ENCODE measurements around the gene ANLN. TPM values are rescaled to one million over a fixed set of nuclear protein-coding genes. Genes with fewer than 3 reads are reported as not detected.
"Not testable (repeated sequence)": the region's sequence is repeated elsewhere in the genome, so short reads cannot be mapped to it uniquely, and the experiment has no call there.

The ANLN gene
- total and polyA plus RNA-seq, 8 donors, result 0.02 to 2.3 (median 0.43) TPM

- 82 to 83% methylated on average over 12 of the region's 12 CpGs for WGBS, 2 donors
- ATAC-seq (no peak), FAIRE-seq (no peak), DNase-seq (no peak)
- Histone ChIP-seq H3K4me3 (no peak overlapping the region), H3K36me3 (no peaks in the 10 kb centered on the region), H3K4me1 (no peaks in the 10 kb centered on the region), H3K27me3 (no peaks in the 10 kb centered on the region), H3K9me3 (no peaks in the 10 kb centered on the region), H3K27ac (no peak overlapping the region)
- intact Hi-C loops (cut with DNase I), result no loop called here
- TF ChIP-seq, protein P1, sequence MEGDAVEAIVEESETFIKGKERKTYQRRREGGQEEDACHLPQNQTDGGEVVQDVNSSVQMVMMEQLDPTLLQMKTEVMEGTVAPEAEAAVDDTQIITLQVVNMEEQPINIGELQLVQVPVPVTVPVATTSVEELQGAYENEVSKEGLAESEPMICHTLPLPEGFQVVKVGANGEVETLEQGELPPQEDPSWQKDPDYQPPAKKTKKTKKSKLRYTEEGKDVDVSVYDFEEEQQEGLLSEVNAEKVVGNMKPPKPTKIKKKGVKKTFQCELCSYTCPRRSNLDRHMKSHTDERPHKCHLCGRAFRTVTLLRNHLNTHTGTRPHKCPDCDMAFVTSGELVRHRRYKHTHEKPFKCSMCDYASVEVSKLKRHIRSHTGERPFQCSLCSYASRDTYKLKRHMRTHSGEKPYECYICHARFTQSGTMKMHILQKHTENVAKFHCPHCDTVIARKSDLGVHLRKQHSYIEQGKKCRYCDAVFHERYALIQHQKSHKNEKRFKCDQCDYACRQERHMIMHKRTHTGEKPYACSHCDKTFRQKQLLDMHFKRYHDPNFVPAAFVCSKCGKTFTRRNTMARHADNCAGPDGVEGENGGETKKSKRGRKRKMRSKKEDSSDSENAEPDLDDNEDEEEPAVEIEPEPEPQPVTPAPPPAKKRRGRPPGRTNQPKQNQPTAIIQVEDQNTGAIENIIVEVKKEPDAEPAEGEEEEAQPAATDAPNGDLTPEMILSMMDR (IDR thresholded peaks at IDR 0.05), result no peak
Measured at GRCh38 chr7:36459236-36459960, 69.7 kb downstream of the ANLN start.

DNA sequence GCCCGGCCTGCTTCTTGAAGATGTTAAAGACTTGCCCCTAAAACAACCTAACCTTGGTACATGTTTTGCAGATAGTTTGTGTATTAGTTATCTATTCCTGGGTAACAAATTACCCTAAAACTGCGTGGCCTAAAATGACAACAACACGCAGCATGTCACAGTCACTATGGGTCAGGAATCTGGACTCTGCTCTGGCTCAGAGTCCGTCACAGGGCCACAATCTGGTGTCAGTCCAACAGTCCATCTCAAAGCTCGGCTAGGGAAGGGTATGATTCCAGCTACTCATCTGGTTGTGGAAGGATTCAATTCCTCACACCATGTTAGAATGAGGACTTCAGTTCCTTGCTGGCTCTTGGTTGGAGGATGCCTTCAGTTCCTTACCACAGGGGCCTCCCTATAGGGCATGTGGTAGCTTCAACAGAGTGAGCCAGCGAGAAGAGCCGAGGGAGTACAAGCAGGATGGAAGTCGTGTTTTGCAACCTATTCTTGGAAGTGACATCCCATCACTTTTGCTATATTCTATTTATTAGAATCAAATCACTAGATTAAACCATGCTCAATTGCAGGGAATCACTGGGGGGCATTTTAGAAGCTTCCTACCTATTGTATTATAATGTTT lies 71.3 kb downstream of the ANLN start:
- 91 to 92% methylated on average over 8 of the region's 8 CpGs for WGBS, 2 donors
- DNase-seq, result no peak
- H3K4me1 ChIP-seq, result no peaks in the 10 kb centered on the region
- ATAC-seq, result no peak
- intact Hi-C loops (cut with DNase I), result no loop called here
- H3K4me3 ChIP-seq, result no peak overlapping the region
- TF ChIP-seq, protein P1 (IDR thresholded peaks at IDR 0.05), result no peak
- H3K27ac ChIP-seq, result no peak overlapping the region
- no peaks in the 10 kb centered on the region for H3K36me3 ChIP-seq
- no peaks in the 10 kb centered on the region for H3K9me3 ChIP-seq
- no peak for FAIRE-seq
- H3K27me3 ChIP-seq, result no peaks in the 10 kb centered on the region

GRCh38 chr7:36462551-36463137 lies 73.0 kb downstream of the ANLN start:
- TF ChIP-seq, protein P1 (IDR thresholded peaks at IDR 0.05), result no peak
- no peaks in the 10 kb centered on the region for H3K9me3 ChIP-seq
- DNase-seq, result no peak
- H3K27me3 ChIP-seq, result no peaks in the 10 kb centered on the region
- 92 to 99% methylated on average over 6 of the region's 6 CpGs for WGBS, 2 donors
- H3K36me3 ChIP-seq, result no peaks in the 10 kb centered on the region
- H3K27ac ChIP-seq, result no peak overlapping the region
- H3K4me1 ChIP-seq, result no peaks in the 10 kb centered on the region
- intact Hi-C loops (cut with DNase I), result no loop called here
- FAIRE-seq, result no peak
- ATAC-seq, result no peak
- no peak overlapping the region for H3K4me3 ChIP-seq

- no peak for FAIRE-seq
- 79 to 98% methylated on average over 3 of the region's 3 CpGs for WGBS, 2 donors
Measured at GRCh38 chr7:36464271-36464670, 74.6 kb downstream of the ANLN start.

DNA sequence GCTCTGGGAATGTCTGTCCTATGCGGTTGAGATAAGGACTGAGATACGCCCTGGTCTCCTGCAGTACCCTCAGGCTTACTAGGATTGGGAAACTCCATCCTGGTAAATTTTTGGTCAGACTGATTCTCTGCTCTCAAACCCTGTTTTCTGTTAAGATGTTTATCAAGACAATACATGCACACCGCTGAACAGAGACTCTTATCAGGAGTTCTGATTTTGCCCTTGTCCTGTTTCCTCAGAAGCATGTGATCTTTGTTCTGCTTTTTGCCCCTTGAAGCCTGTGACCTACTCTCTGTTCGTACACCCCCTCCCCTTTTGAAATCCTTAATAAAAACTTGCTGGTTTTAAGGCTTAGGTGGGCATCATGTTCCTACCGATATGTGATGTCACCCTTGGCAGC lies 76.3 kb downstream of the ANLN start:
- H3K36me3 ChIP-seq; H3K4me1 ChIP-seq; H3K9me3 ChIP-seq; H3K27ac ChIP-seq; FAIRE-seq; intact Hi-C loops (cut with DNase I); H3K27me3 ChIP-seq; H3K4me3 ChIP-seq; DNase-seq; ATAC-seq: not testable (repeated sequence)
- WGBS, 2 donors, result 90 to 91% methylated on average over 5 of the region's 5 CpGs

More at GRCh38 chr7:36464271-36464670, 74.6 kb downstream of the ANLN start:
- no peak for DNase-seq
- H3K27me3 ChIP-seq, result no peaks in the 10 kb centered on the region
- intact Hi-C loops (cut with DNase I), result no loop called here
- no peaks in the 10 kb centered on the region for H3K36me3 ChIP-seq
- no peaks in the 10 kb centered on the region for H3K9me3 ChIP-seq
- ATAC-seq, result no peak
- H3K4me3 ChIP-seq, result no peak overlapping the region
- H3K27ac ChIP-seq, result no peak overlapping the region
- TF ChIP-seq, protein P1 (IDR thresholded peaks at IDR 0.05), result no peak
- H3K4me1 ChIP-seq, result no peaks in the 10 kb centered on the region
